Measurements from ENCODE around the gene APOLD1.
"Not testable (repeated sequence)": the region's sequence is repeated elsewhere in the genome, so short reads cannot be mapped to it uniquely, and the experiment has no call there.

The APOLD1 gene

DNA sequence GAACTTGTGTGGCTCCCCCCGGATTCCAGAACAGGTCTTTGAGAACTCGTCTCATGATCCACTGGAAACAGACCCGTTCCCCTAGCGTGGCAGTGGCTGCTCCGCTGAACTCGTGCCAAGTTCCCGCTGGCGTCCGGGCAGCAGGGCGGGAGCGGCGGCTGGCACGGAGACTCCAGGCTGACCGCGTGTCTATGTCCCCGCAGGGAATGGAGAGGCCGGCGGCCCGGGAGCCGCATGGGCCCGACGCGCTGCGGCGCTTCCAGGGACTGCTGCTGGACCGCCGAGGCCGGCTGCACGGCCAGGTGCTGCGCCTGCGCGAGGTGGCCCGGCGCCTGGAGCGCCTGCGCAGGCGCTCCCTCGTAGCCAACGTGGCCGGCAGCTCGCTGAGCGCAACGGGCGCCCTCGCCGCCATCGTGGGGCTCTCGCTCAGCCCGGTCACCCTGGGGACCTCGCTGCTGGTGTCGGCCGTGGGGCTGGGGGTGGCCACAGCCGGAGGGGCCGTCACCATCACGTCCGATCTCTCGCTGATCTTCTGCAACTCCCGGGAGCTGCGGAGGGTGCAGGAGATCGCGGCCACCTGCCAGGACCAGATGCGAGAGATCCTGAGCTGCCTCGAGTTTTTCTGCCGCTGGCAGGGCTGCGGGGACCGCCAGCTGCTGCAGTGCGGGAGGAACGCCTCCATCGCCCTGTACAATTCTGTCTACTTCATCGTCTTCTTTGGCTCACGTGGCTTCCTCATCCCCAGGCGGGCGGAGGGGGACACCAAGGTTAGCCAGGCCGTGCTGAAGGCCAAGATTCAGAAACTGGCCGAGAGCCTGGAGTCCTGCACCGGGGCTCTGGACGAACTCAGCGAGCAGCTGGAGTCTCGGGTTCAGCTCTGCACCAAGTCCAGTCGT is 1.5 kb downstream of the APOLD1 start:
- DNase-seq, result peak; percentile 67

DNA sequence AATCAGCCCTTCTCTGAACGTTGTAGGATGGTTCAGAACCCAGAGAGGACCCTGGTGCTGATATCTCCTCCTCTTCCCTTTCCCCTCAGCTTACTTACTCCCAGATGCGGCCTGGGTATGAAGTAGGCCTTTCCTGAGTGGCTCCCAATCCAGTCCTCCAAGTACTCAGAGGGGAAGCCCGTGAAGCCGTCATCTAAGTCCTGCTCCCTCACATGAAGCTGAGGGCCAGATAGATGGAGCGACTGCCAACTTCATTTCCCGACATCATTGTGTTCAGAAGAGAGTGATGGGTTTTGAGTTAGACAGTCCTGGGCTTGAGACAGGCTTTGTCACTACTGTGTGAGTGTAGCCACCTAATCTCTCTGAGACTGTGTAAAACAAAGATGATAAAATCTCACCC is 2.7 kb downstream of the APOLD1 start:
- no peak for DNase-seq

DNA sequence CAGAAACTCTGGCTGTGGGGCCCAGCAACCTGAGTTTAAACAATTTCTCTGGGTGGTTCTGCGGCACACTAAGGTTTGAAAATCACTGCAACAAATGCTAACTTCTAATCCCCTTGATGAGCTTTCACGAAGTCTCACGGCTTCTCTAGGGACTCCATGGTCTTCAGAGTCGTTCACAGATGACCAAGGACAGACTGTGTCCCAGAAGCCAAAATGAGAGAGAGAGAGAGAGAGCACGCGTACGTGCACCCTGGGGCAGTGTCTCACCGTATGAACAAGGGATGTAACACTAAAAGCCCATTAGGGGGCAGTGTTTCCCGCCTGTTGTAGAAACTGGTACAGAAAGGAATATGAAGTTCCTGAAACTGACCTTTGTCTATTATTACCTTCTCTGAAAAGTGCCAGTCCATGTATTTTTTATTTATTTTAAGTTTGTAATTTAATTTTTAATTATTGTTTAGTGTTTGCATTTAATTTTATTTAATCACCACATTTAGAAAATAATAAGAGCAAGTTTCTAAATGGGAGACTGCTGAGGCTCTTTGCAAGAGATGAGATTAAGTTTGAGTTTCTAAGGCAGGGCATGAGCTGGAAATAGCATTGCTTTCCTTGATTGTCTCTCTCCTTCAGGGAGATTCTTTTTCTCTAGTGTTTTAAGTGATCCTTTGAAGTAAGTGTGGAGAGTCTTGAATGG is 3.4 kb downstream of the APOLD1 start:
- peak; percentile 35 for DNase-seq

DNA sequence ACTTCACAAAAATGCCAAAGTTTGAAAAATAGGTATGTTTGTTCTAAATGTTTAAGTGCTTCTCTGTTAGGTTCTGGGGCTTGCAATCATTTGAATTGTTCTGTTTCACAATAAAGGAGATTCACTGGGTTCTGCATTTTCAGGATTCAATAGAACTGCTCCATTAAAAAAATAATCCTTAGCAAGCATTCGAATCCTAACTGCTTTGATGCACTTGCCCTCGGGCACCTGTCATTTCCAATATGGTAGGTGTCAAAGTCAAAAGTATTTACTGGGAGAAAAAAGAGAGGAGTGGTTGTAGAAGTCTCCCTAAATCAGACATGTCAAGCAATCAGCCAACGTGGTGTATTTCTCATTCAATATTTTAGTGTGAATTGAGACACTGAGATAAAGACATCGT is 5.5 kb downstream of the APOLD1 start:
- DNase-seq, result no peak

DNA sequence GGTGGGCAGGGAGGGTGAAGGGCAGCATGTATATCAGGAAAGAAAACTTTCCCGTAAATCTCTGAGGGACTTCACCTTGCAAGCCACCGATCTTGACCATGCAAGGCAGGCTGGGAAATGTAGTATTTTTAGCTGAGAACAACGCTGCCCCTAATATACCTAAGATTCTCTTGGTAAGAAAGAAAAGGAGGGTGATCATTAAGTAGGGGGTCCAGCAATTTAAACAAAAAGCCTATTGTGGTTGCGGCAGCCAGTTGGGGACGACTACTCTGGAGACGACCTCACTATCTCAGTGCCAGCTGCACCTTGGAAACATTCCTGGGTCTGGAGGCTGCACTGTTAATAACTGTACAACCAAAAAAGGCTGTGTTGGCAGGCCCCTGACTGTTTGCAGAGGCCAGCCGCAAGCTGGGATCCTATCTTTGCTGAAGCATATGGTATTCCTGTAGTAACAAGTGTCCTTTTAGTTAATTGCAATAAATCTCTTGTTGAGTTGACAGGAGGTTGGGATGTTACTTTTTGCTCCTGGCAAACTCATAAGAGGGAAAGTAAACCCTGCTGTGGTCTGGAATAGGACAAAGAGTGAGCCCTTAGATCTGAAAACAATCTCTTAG is 6.4 kb downstream of the APOLD1 start:
- DNase-seq, result peak; percentile 24

DNA sequence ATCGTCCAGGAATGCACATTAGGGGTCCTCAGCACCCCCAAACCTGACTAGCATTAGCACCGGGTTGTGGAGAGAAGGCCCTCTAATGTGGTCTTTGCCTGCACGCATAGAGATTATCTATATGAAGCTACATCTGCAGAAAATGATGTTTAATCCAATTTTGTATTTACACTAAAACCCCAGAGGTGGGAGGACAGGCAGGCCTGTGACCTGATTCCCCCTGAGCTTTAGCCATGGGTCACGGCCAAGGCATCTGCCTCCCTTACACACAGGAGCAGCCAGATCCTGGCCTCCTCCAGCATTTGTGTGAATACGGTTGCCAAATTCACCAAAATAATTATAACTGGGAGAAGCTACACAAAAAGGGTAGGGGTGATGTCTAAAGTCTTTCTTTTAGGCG is 7.0 kb downstream of the APOLD1 start:
- no peak for DNase-seq

DNA sequence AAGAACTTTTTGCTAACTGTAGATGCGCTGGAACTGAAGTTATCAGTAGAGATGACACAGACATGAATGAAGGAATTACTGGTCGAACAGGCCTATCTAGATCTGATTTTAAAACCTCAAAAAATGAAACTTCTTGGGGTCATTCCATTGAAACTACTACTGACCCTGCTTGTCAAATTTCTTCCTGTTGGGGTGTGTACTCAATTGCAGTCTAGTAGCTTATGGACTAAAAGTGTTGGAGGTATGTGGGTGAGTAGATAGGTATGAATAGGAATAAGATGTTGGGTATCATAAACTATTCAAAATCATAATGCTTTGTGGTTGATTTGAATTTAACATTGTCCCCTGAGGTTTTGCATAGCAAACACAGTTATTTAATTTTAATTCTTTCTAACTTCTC is 9.2 kb downstream of the APOLD1 start:
- DNase-seq, result no peak

DNA sequence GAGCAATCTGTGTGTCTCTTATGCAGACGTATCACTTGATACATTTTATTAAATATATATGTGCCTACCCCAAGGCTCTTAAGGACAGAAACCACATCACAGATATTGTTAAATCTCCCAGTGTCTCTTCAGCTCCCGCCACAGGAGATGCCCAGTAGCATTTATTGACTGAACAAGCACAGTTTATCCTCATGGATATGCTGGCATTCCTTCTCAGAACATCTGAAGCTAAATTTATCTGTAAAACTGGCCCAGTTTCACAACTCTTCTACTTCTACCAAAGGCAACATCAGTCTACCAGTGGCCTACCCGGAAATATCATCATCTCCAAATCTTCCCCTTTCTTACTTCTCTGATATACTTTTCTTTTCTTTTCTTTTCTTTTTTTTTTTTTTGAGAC is 10.7 kb downstream of the APOLD1 start:
- DNase-seq, result no peak

DNA sequence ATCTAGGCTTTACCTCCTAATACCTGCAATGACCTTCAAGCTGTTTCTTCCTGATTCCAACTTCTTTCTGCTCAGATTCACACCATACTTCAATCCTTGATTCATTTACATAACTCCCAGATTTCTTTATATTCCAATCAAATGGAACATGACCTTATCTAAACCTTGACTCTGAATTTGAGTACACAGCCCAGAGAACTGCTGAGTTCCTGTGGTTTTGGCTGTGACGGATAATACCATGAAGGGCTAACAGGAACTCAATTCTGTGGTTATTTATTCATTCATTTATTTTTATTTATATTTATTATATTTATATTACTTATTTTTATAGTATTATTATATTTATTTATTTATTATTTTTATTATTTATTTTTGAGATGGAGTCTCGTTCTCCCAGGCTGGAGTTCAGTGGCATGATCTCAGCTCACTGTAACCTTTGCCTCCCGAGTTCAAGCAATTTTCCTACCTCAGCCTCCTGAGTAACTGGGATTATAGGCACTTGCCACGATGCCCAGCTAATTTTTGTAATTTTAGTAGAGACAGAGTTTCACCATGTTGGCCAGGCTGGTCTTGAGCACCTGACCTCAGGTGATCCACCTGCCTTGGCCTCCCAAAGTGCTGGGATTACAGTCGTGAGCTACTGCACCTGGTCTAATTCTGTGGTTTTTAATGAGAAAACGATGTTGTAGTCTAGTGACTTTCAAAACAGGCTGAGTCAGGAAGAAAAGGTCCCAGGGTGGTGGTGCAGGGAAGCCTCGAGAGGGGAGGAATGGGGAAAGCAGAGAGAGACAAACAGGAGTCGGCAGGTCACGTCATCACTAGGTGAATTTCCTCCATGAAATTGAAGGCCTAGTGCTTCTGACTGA is 11.7 kb downstream of the APOLD1 start:
- no peak for DNase-seq

DNA sequence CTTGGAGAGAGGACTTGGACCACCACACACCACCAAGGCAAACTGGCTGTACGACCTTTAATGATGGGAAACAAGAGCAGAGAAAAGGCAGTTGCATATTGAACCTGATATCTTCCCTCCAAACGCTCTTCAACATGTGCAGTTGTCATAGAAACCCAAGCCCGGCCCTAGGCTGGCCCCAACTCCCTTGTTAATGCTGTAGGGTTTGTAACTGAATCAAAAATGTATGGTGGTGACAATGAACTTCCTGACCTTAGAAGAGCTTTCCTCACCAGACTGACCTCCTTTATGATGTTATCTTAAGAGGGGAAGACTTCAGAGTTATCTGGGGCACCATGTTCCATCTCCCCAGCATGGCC is 12.3 kb downstream of the APOLD1 start:
- no peak for DNase-seq

DNA sequence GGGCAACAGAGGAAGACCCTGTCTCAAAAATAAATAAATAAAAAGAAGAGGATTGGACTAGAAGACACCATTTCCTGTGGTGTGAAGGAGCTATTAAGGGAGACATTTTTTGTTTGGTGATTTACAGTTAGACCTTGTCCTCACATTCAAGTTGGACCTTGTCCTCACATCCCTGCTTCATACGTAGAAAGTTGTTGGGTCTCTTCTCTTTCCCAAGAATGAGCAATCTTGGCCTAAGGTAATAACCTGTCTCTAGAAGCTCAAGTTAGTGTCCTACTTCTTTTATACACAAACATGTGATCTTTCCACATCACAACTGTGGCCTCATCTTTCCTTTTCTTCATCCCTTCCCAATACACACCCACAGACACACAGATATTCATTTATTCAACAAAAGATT is 13.0 kb downstream of the APOLD1 start:
- DNase-seq, result no peak

DNA sequence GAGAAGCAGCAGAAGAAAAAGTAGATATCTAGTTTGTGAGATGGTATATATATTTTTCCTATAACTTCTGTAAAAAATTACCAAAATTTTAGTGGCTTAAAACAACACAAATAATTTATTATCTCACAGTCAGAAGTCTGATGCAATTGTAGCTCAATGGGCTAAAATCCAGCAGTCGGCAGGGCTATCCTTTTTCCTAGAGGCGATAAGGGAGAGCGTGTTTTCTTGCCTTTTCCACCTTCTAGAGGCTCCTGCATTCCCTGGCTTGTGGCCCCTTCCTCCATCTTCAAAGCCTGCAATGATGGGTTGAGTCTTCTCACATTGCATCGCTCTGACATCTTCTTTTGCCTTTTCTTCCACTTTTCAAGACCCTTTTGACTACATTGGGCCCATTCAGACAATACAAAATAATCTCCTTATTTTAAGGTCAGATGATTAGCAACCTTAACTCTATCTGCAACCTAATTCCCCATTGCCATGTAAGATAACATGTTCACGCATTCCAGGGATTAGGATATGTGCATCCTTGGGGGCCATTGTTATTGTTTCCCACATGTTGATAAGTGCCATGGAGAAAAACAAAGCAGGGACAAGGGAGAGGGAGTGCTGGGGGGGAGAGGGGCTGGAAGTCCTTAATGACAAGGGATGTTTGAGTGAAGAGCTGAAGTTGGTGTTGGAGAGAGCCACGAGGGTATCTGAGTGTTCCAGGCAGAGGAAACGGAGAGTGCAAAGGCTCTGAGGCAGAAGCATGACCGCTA is 13.9 kb downstream of the APOLD1 start:
- DNase-seq, result no peak

DNA sequence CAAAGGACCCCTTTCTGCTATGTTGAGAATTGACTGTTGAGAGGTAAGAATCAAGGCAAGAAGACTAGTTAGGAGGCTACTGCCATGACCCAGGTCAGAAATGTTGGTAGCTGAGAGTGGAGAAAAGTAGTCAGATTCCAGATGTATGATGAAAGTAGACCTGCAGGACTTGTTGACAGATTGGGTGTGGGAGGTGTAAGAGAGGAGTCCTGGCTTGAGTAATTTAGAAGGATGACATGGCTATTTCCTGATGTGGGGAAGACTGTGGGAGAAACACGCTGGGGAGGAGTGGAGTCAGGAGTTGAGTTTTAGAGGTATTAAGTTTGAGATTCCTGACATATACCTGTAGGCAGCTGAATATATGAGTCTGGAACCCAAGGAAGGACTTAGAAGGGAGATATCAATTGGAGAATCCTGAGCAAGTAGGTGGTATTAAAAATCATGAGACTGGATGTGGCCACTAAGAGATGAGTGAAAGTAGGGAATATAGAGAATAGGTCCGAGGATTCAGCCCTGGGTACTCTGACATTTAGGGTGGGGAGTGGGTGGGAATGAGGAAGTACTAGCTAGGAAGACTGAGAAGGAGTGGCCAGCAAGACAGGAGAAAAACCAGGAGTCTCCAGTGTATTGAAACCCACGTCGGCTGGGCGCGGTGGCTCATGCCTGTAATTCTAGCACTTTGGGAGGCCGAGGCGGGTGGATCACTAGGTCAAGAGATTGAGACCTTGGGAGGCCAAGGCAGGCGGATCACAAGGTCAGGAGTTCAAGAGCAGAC is 15.1 kb downstream of the APOLD1 start:
- no peak for DNase-seq

DNA sequence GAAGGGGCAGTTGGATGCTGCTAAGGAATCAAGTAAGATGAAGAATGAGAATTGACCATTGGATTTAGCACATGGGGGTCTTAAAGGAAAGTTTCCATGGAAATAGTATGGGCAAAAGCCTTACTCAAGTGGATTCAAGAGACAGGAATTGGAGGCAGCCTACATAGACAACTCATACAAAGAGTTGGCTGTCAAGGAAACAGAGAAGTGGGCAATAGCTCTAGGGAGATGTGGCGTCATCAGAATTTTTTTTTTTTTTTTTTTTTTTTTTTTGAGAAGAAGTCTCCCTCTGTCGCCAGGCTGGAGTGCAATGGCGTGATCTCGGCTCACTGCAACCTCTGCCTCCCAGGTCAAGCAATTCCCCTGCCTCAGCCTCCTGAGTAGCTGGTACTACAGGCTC is 16.2 kb downstream of the APOLD1 start:
- DNase-seq, result not testable (repeated sequence)

DNA sequence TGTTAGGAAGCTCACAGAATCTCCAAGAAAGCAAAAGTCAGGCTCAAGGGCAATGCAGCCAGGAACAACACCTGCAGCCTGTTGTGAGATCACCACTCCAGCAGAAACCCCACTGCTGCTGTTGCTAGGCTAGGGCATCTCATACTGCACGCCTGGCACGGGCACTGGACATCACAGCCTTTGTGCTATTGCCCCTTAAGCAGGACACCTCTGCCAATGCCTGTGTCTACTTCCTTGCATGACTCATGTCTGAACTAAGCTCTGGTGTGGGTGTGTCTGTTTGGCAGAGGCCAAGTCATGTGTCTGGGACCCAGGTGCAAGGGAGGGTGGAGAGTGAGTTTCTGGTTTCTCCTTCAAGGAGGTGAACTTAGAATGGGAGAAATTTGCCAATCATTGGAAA is 17.7 kb downstream of the APOLD1 start:
- DNase-seq, result no peak

DNA sequence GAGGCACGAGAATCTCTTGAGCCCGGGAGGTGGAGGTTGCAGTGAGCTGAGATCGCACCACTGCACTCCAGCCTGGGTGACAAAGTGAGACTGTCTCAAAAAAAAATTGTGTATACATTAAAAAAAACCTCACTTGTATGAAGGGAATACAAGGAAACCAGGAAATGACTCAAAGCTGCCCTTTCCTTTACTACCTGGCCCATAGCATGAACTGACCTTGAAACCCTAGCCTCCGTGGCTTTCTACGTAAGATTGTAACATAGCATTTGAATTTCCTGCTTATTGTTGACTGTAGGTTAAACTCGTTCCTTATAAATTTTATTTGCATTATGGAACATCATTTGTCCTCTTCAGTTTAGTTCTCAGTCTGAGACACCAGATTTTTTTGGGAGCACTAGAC is 18.6 kb downstream of the APOLD1 start:
- no peak for DNase-seq

DNA sequence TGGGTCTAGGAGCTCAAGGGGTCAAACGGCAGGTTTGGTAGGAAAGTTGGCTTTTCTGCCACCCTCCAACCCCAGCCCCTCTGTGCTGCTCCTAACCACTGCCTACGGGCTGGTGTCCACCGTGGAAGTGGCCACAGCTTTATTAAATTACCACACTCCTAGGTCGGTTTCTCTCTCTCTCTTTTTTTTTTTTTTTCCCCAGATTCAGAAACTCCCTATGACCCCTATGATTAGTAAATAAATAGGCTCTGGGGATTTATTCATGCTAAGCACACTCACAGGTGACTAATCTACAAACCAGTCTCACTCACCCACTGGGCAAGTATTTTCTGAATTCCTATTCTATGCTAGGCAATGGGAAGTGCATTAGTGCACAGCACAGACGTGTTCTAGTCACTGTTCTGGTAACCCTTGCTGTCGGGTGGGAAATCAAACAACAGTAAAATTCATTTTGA is 19.0 kb downstream of the APOLD1 start:
- no peak for DNase-seq

DNA sequence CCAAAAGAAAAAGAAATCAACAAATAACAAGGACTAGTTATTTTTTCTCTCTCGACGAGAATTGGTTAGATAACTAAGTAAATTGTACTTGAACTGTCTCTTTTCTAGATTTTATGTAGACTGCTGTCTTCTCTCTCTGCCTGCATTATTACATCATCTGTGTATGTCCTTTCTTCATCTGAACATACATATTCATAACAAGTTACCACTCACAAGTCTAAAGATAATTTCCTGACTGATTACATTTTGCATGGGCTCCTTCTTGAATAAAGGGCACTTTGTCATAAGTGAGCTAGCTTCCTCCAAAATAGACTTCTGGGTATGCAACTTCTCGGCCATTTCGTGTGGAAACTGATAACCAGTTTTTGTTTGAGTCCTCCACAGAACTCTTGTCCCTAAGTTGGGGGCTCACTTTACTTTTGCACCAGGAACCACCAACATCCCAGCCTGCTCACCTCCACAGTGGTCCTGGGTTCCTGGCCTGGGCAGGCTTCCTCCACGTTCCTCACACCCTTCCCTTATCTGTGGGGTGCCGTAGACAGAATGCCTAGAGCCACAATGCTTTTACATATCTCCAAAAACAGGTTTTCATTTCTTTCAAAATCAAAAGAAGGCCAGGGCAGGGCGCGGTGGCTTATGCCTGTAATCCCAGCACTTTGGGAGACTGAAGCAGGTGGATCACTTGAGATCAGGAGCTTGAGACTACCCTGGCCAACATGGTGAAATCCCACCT is 21.5 kb downstream of the APOLD1 start:
- DNase-seq, result no peak

DNA sequence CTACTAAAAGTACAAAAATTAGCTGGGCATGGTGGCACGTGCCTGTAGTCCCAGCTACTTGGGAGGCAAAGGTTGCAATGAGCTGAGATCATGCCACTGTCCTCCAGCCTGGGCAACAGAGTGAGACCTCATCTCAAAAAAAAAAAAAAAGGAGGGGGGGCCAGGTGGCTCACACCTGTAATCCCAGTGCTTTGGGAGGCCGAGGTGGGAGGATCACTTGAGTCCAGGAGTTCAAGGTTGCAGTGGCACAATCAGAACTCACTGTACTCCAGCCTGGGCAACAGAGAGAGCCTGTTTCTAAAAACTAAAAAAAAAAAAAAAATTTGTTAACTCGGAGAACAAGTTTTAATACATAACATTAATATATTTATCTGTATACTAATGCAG is 22.1 kb downstream of the APOLD1 start:
- not testable (repeated sequence) for DNase-seq

DNA sequence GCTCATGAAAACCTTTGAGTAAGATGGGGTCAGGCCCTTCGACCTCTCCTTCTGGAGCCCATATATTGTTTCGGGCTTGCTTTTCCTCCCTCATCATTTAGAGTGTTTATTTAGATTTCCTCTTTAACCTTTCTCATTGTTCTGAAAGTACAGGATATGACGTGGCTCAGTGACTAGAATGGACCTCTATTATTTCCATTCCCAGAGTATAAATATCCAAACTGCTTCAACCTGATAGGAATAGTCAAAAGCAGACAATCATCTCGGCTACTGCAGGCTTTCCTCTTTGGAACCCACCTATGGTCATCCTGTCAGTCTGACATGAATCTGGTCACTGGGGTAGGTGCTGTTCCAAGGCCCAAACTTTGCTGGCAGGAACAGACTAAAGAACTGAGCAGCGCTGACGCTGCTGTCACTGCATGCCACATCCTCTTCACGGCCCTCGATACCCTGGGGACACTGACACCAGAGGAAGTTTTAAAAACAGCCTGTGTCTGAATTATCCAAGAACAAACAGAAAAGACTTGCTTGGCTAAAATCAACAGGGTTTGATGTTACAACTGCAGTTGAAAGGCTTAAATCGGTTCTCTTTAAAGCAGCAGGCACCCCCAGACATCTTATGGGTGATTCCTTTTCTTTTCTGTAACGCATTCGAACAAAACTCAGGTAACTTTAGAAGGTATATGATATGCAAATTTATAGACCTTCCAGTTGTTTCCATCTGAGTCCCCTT is 22.7 kb downstream of the APOLD1 start:
- no peak for DNase-seq
